Body of pancreas (tissue), 4 donors: ENCODE measurements around the gene TOP1. TPM values are rescaled to one million over a fixed set of nuclear protein-coding genes. Genes with fewer than 3 reads are reported as not detected.
A peak's percentile ranks its signal among the peaks of the same experiment; 100 is the strongest.

Experiments
- ATAC-seq: fragments of 150-250 bp; one replicate; pipeline ENCODE4 v1.9.1; 2016
- DNase-seq, 4 donors: peaks; one replicate each; pipeline ENCODE4 v3.0.0-alpha.2; 2019
- H3K27ac ChIP-seq, 4 donors: fragments of 200-600 bp; sonication (generic); 1 replicate in 3 of 4; 2 replicates in 1 of 4; pipeline versions ENCODE4 v1.5.1 to v1.6.1; 2016 to 2019; ENCODE audit warnings: mild to moderate bottlenecking in 1 of 4, mixed read lengths in 1 of 4, moderate library complexity in 1 of 4
- H3K27me3 ChIP-seq, 2 donors: fragments of 200-600 bp; sonication (generic); one replicate each; pipeline ENCODE4 v1.6.0; 2016; ENCODE audit warnings: mild to moderate bottlenecking in 1 of 2
- H3K36me3 ChIP-seq, 2 donors: fragments of 200-600 bp; sonication (generic); replicated peaks in 1 of 2; 2 replicates each; pipeline ENCODE4 v1.5.1; 2016; ENCODE audit warnings: low read depth in 2 of 2; ENCODE audit not compliant: insufficient read depth in 1 of 2
- H3K4me1 ChIP-seq: fragments of 200-600 bp; sonication (generic); one replicate; pipeline ENCODE4 v1.6.0; 2016
- H3K4me3 ChIP-seq, 2 donors: fragments of 200-600 bp; sonication (generic); 1 replicate in 1 of 2; 2 replicates in 1 of 2; pipeline ENCODE4 v1.5.1; 2016 to 2019
- H3K9me3 ChIP-seq, 3 donors: fragments of 200-600 bp; sonication (generic); 1 replicate in 2 of 3; 2 replicates in 1 of 3; pipeline ENCODE4 v1.5.1; 2016
- CTCF ChIP-seq, 7 experiments: fragments of 450-650 bp in 4 of 7; fragments of 200-600 bp in 3 of 7; sonication (generic) in 3 of 7; IDR thresholded peaks; one replicate each; pipeline ENCODE4 v1.5.1; 2016 to 2019; ENCODE audit warnings: antibody characterized with exemption in 7 of 7
- POLR2A ChIP-seq, 3 donors: fragments of 450-650 bp; IDR thresholded peaks; one replicate each; pipeline ENCODE4 v1.6.1; 2016; ENCODE audit warnings: antibody characterized with exemption in 3 of 3, mild to moderate bottlenecking in 2 of 3
- WGBS, 2 donors: methylation state at CpG; one replicate each; pipeline ENCODE4 v1.1.5; 2017; 5-methylcytosine and 5-hydroxymethylcytosine counted together
- intact Hi-C: fragments of 100-400 bp; cut with DNase I; formaldehyde crosslinking; loops from one replicate; pipeline ENCODE4 v1.15.1; 2023
- total RNA-seq, 2 donors: library from RNA; depleted of rRNA; stranded (reverse); fragments of >200 nt; gene quantifications; one replicate each; pipeline ENCODE4 v1.1.0, GENCODE V29; 2016

Gene TOP1
- total RNA-seq, result 10 to 100 TPM; 12.2 to 18.5 TPM

DNA sequence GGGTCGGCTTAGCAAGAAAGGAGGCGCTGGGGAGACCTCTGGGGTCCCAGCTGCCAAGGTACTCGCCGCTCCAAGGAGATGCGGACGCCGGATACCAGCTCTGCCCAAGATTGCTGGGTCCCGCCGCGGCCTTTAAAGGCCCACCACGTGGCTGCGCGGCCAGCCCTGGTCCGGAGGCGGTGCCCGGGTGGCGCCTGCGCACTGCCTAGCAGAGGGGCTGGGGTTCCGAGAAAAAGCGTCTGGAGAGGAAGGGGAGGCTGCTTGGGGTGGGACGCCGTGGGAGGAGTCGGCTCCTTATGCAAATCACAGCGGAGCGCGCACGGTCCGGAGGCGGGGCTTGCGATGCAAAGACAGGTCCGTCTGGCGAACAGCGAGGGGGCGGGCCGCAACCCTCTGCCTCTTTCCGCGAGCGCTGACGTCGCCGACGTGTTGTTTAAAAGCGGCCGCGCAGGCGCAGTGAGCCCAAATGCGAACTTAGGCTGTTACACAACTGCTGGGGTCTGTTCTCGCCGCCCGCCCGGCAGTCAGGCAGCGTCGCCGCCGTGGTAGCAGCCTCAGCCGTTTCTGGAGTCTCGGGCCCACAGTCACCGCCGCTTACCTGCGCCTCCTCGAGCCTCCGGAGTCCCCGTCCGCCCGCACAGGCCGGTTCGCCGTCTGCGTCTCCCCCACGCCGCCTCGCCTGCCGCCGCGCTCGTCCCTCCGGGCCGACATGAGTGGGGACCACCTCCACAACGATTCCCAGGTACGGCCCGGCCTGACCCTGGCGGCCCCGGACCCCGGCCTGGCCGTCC lies at the start of gene TOP1:
TSS of gene TOP1 (plus strand) at position 464 of the 791 bp plus-strand sequence. CDS start at position 710, 246 bp downstream.
- 0 to 1% methylated on average over 14 to 82 of the region's 85 CpGs for WGBS, 2 donors
- H3K4me3 ChIP-seq, result peak within 1 kb of the TSS; percentile 91 to 95
- H3K9me3 ChIP-seq, result no peaks in the 10 kb centered on the region
- peak within 1 kb of the TSS; percentile 78 to 95 (median 93) for H3K27ac ChIP-seq
- no peaks in the 10 kb centered on the region for H3K36me3 ChIP-seq
- no peaks in the 10 kb centered on the region for H3K27me3 ChIP-seq
- peak in 2 of 7 experiments; percentile 14 to 31 for TF ChIP-seq CTCF (IDR thresholded peaks at IDR 0.05)
- TF ChIP-seq POLR2A (IDR thresholded peaks at IDR 0.05), result peak; percentile 94 to 98 (median 98)
- ATAC-seq (peak; percentile 97), DNase-seq (peak; percentile 100)
- intact Hi-C loops, result no loop called here
- peaks cover 42% of the 10 kb centered on the region for H3K4me1 ChIP-seq

DNA sequence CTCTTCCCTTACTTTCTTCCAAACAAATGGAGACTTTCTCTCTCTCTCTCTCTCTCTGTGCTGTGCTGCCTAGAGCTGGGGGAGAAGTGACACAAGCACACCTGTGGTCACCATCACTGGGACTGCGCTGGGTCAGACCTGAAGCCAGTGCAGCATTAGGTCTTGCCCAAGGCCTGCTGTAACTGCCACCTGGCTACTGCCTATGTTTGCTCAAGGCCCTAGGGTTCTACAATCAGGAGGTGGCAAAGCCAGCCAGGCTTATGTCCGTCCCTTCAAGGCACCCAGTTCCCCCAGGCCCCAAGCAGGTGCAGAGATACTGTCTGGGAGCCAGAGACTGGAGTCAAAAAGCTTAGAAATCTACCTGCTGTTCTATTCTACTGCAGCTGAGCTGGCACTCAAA lies 49.4 kb upstream of the TOP1 start:
- DNase-seq, result no peak
- no peaks in the 10 kb centered on the region for H3K4me1 ChIP-seq
- H3K4me3 ChIP-seq, result no peak overlapping the region
- intact Hi-C loops, result no loop called here
- H3K27ac ChIP-seq, result no peak overlapping the region
- TF ChIP-seq CTCF (IDR thresholded peaks at IDR 0.05) (no peak), POLR2A (IDR thresholded peaks at IDR 0.05) (no peak)
- H3K9me3 ChIP-seq, result no peaks in the 10 kb centered on the region
- no peaks in the 10 kb centered on the region for H3K36me3 ChIP-seq
- ATAC-seq, result no peak
- no peaks in the 10 kb centered on the region for H3K27me3 ChIP-seq
- WGBS, 2 donors, result 69 to 86% methylated on average over 2 of the region's 2 CpGs

GRCh38 chr20:40980106-40980827 lies 48.4 kb upstream of the TOP1 start:
- H3K9me3 ChIP-seq, result no peaks in the 10 kb centered on the region
- WGBS, 2 donors, result 78 to 83% methylated on average over 4 of the region's 4 CpGs
- no peak for ATAC-seq
- TF ChIP-seq POLR2A (IDR thresholded peaks at IDR 0.05) (no peak), CTCF (IDR thresholded peaks at IDR 0.05) (no peak)
- H3K4me3 ChIP-seq, result no peak overlapping the region
- no peak for DNase-seq
- no peaks in the 10 kb centered on the region for H3K36me3 ChIP-seq
- no peak overlapping the region for H3K27ac ChIP-seq
- no peaks in the 10 kb centered on the region for H3K4me1 ChIP-seq
- no peaks in the 10 kb centered on the region for H3K27me3 ChIP-seq
- intact Hi-C loops, result no loop called here

- TF ChIP-seq POLR2A (IDR thresholded peaks at IDR 0.05) (no peak), CTCF (IDR thresholded peaks at IDR 0.05) (no peak)
These were observed 47.8 kb upstream of the TOP1 start for GRCh38 chr20:40980828-40981310.

More at GRCh38 chr20:40980828-40981310, 47.8 kb upstream of the TOP1 start:
- Histone ChIP-seq H3K4me1 (no peaks in the 10 kb centered on the region), H3K36me3 (no peaks in the 10 kb centered on the region), H3K27ac (no peak overlapping the region), H3K27me3 (no peaks in the 10 kb centered on the region), H3K4me3 (no peak overlapping the region), H3K9me3 (no peaks in the 10 kb centered on the region)
- WGBS, 2 donors, result 89 to 90% methylated on average over 6 of the region's 6 CpGs
- no peak for ATAC-seq
- DNase-seq, result no peak
- intact Hi-C loops, result no loop called here
